SH-SY5Y (cell line): ENCODE results near the gene RREB1.

Source experiments
- GATA2 ChIP-seq: IDR thresholded peaks from 2 replicates; pipeline ENCODE4 v1.6.1; 2011; ENCODE audit warnings: mild to moderate bottlenecking, low read depth, low read length
- GATA3 ChIP-seq: IDR thresholded peaks from 2 replicates; pipeline ENCODE4 v1.6.1; 2011; ENCODE audit warnings: low read depth, mild to moderate bottlenecking, low read length, moderate library complexity

DNA sequence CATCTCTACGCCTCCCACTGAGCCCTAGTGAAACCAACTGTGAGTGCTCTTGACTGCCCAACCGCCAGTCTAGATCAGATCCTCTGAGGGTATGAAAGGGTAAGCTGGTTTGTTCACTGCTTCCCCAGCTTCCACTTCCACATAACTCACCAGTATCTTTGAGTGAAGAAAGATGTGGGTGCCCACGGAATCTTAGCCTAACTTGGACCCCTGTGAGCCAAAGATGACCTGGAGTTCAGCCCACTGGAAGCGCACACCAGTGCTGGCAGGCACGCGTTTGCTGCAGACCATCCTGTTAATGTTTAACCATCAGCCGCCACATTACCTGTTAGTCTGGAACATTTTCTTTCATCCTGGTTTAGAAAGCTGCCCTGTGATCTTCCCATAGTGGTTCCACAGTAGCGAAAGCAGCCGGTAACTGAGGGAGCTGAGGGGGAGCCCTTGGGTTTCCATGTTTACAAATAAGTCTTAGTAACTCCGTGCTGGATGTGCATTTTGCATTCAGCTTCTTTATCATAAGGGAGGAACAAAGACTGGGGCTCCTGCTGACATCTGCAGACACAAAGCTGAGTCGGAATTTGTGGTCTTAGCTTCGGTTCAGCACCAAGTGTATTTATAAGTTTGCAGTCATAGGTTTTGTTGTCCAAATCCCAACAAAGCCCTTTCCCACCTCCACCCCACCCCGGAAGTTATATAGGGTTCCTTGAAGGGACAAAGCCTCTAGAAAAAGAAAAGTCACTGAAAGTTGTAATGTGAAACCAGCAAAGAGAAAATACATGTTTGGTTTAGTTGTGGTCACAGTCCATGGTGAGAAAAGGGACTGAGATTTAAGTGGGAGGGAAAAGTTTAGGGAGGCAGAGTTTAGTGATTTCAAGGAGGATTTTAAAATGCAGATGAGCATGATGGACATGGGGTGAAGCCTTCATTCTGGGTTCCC is 134.2 kb downstream of the RREB1 start:
- TF ChIP-seq GATA3 (no peak), GATA2 (no peak)
